Activated T-helper 17 cell treated with anti-CD3 and anti-CD28 coated beads, Interleukin-2, amount 50 U/mL, for 72 hours (primary cell): ENCODE data around the gene ABLIM2. TPM values are rescaled to one million over a fixed set of nuclear protein-coding genes. Genes with fewer than 3 reads are reported as not detected.

Experiments
- ATAC-seq: fragments of 150-1000 bp; cut with Tn5 transposase; replicated peaks from 2 replicates; pipeline ENCODE4 v1.10.0; 2021; ENCODE audit warnings: mild to moderate bottlenecking, moderate library complexity
- H3K27ac Mint-ChIP-seq: one replicate; pipeline ENCODE4 v1.8.0; 2022; ENCODE audit warnings: mixed read lengths
- H3K27me3 Mint-ChIP-seq: one replicate; pipeline ENCODE4 v1.8.0; 2022; ENCODE audit warnings: mixed read lengths
- H3K36me3 Mint-ChIP-seq: one replicate; pipeline ENCODE4 v1.8.0; 2022; ENCODE audit warnings: low read depth, mild to moderate bottlenecking, mixed read lengths
- H3K4me1 Mint-ChIP-seq: one replicate; pipeline ENCODE4 v1.8.0; 2022; ENCODE audit warnings: mixed read lengths
- H3K4me3 Mint-ChIP-seq: one replicate; pipeline ENCODE4 v1.8.0; 2022; ENCODE audit warnings: mild to moderate bottlenecking, mixed read lengths
- H3K9me3 Mint-ChIP-seq: one replicate; pipeline ENCODE4 v1.8.0; 2022; ENCODE audit warnings: mixed read lengths
- total RNA-seq, 2 donors: library from RNA; stranded (reverse); gene quantifications; one replicate each; pipeline ENCODE4 v1.2.3, GENCODE V29; 2022

Gene ABLIM2
- total RNA-seq, 2 donors from 2014 or later: 0.53 to 0.82 TPM

DNA sequence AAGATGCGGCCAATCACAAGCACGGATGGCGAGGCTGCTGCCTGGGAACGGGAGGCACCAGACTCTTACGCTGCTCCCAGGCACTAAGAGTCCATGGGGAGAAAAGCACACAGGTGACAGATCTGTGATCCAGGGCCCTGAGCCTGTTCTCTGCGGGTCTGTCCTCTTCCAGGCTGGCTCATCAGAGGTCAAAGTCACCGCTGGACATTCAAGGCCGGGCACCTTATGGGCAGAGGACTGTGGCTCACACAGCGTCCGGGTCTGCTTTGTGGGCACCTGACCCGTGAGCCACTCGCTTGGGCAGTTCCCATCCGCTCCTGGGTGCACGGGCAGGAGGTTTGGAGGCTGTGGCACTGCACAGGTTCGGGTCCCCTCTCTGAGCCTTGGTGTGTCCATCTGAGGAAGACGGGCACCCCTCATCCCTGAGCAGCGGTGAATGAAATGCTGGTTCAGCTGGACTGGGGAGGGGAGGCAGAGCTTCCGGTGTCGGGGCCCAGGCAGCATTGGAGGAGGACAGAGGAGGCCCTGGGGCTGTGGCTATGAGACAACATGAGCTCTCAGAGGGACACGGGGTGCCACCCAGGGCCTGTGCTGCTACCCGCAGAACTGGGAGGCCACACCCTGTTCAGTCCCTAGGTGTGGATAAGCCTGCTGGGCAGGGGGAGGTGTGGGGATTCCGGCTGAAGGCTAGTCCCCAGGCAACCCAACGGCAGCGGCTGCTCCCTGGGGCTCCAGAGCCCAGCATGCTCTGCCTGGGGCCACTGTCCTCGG, 157.7 kb downstream of the ABLIM2 start:
- no peaks in the 10 kb centered on the region for H3K9me3 Mint-ChIP-seq
- no peaks in the 10 kb centered on the region for H3K27me3 Mint-ChIP-seq
- no peaks in the 10 kb centered on the region for H3K36me3 Mint-ChIP-seq
- ATAC-seq: no peak
- H3K4me3 Mint-ChIP-seq: no peak overlapping the region
- H3K27ac Mint-ChIP-seq: no peak overlapping the region
- no peaks in the 10 kb centered on the region for H3K4me1 Mint-ChIP-seq

DNA sequence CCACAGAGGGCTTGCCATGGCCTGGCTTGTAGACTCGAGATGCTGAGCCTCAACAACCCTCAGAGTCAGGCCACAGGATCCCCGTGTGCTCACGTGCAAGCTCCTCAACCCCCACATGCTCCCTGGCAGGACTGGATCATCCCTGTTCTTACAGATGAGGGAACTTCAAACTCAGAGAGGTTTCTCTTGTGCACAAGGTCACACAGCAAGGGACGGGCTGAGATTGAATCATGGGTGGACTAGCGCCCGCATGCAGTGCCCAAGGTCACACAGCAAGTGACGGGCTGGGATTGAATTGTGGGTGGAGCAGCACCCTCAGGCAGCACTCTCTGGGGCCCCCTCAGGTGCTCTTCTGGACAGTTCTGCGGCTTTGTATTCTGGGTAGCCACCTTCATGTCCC, 158.4 kb downstream of the ABLIM2 start:
- ATAC-seq: no peak
- Mint-ChIP-seq H3K36me3 (no peaks in the 10 kb centered on the region), H3K27ac (no peak overlapping the region), H3K4me1 (no peaks in the 10 kb centered on the region), H3K9me3 (no peaks in the 10 kb centered on the region), H3K27me3 (no peaks in the 10 kb centered on the region), H3K4me3 (no peak overlapping the region)

DNA sequence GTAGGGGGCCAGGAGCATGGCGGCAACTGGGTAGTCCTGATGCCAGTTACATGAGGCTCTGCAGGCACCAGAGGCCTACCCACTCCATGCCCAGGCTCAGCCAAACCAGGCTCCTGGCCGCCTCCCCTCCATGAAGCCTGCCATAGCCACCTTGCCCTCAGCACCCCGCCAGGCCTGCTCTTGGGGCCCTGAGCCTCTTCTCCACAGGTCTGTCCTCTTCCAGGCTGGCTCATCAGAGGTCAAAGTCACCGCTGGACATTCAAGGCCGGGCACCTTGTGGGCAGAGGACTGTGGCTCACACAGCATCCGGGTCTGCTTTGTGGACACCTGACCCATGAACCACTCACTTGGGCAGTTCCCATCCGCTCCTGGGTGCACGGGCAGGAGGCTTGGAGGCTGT, 158.9 kb downstream of the ABLIM2 start:
- H3K4me1 Mint-ChIP-seq: no peaks in the 10 kb centered on the region
- H3K36me3 Mint-ChIP-seq: no peaks in the 10 kb centered on the region
- no peak overlapping the region for H3K4me3 Mint-ChIP-seq
- H3K27ac Mint-ChIP-seq: no peak overlapping the region
- no peak for ATAC-seq
- no peaks in the 10 kb centered on the region for H3K9me3 Mint-ChIP-seq
- H3K27me3 Mint-ChIP-seq: no peaks in the 10 kb centered on the region

DNA sequence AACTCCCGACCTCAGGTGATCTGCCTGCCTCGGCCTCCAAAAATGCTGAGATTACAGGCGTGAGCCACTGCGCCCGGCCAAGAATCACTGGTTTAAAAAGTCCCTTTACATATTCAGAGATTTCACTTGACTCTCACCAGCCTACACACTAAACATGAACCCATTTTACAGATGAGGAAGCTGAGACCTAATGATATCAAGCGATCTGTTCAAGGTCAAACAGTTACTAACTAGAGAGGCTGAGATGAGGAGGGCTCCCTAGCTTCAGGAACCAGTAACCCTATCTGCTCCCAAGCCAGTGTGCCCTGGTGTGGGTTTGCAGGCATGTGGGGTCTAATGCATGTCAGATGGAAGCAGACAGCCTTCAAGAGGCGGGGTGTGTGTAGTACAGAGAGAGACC, 159.3 kb downstream of the ABLIM2 start:
- no peak for ATAC-seq
- no peaks in the 10 kb centered on the region for H3K9me3 Mint-ChIP-seq
- no peaks in the 10 kb centered on the region for H3K27me3 Mint-ChIP-seq
- no peak overlapping the region for H3K27ac Mint-ChIP-seq
- H3K4me1 Mint-ChIP-seq: no peaks in the 10 kb centered on the region
- no peaks in the 10 kb centered on the region for H3K36me3 Mint-ChIP-seq
- H3K4me3 Mint-ChIP-seq: no peak overlapping the region

DNA sequence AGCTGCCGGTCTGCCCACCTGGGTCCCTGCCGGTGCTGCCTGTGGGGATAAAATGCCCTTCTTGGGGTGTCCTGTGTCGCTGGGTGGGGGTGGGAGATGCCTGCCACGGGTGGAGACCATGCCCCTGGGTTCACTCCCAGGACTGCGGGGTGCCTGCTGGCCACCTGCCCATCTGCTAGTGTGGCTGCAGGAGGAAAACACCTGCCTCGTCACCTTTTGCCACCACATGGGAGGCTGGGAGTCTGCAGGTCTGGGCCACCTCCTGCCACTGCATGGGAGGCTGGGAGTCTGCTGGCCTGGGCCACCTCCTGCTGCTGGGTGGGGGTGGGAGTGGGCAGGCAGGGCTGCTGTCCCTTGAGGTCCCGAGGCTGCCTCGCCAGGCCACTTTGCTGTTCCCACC, 160.2 kb downstream of the ABLIM2 start:
- Mint-ChIP-seq H3K36me3 (no peaks in the 10 kb centered on the region), H3K4me3 (no peak overlapping the region), H3K9me3 (no peaks in the 10 kb centered on the region), H3K4me1 (no peaks in the 10 kb centered on the region), H3K27ac (no peak overlapping the region), H3K27me3 (no peaks in the 10 kb centered on the region)
- ATAC-seq: no peak

DNA sequence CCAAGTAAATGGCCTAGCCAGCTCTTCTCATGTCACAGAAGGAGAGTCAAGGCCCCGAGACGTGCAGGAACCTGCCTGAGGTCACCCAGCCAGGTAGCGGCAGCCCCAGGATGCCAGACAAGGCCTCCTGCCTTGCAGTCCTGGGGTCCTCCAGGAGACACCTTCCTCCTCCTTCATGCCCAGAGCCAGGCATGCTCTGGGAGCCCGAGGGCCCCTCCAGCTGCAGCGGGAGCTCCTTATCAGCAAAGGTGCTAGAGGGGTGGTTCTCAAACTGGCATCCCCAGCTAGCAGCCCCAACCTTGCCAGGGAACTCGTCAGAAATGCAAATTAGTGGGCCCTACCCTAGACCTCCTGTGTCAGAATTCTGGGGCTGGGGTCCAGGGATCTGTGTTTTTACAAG, 162.7 kb downstream of the ABLIM2 start:
- ATAC-seq: no peak
- no peaks in the 10 kb centered on the region for H3K9me3 Mint-ChIP-seq
- H3K4me1 Mint-ChIP-seq: no peaks in the 10 kb centered on the region
- H3K4me3 Mint-ChIP-seq: no peak overlapping the region
- no peak overlapping the region for H3K27ac Mint-ChIP-seq
- no peaks in the 10 kb centered on the region for H3K27me3 Mint-ChIP-seq
- H3K36me3 Mint-ChIP-seq: no peaks in the 10 kb centered on the region

DNA sequence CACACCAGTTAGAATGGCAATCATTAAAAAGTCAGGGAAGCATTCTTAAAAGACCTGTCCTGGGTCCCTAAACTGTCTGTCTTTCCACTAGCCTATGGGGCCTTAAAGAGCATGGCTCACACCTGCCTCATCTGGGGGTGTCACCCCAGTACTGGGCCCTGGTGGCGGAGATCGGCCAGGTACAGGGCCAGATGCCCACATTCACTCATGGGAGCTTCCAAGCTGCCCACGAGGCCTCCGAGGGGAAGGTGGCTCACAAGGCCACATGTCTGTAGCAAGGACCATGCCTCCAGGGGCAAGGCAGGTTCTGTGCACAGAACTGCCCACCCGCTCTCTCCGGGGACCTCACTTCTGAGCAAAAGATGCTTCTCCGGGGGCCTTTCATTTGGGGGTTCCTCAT, 163.5 kb downstream of the ABLIM2 start:
- Mint-ChIP-seq H3K36me3 (no peaks in the 10 kb centered on the region), H3K9me3 (no peaks in the 10 kb centered on the region), H3K27me3 (no peaks in the 10 kb centered on the region), H3K27ac (no peak overlapping the region), H3K4me3 (no peak overlapping the region), H3K4me1 (no peaks in the 10 kb centered on the region)
- no peak for ATAC-seq

DNA sequence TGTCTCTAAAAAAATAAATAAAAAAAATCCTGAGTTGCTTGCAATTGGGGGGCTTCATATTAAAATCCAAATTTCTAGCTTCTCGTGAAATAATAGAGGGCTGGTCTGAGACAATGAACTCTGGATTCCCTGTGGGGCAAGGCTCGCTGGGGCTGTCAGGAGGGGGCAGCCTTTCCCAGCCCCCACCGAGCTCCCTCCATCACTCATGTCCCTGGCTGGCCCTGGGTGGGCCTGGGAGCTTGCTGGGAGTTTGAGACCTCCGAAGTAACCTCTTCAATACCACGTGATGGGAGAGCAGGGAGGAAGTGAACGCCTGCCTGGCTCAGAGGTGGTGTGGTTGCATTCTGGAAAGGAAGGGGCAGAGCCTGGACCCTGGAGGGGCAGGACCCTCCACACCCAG, 164.9 kb downstream of the ABLIM2 start:
- Mint-ChIP-seq H3K9me3 (no peaks in the 10 kb centered on the region), H3K27me3 (no peaks in the 10 kb centered on the region), H3K36me3 (no peaks in the 10 kb centered on the region), H3K27ac (no peak overlapping the region), H3K4me1 (no peaks in the 10 kb centered on the region), H3K4me3 (no peak overlapping the region)
- ATAC-seq: no peak

DNA sequence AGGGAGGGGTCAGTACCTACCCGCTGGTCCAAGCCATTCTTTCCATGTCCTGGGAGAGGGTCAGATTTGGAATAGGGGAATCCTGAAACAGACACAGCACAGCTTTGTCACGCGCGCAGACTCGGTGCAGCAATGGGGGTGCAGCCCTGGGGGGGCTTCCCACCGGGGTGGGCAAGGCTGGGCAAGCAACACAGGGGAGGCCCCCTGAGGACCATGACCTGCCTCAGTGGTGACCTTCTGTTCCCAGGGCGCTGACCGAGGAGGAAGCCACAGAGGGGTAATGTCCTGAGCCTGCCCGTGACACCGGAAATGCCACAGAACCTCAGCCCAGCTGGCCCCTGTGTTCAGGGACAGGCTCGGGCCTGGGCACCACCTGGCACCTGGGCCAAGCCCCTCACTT, 165.8 kb downstream of the ABLIM2 start:
- H3K27ac Mint-ChIP-seq: no peak overlapping the region
- ATAC-seq: no peak
- no peak overlapping the region for H3K4me3 Mint-ChIP-seq

DNA sequence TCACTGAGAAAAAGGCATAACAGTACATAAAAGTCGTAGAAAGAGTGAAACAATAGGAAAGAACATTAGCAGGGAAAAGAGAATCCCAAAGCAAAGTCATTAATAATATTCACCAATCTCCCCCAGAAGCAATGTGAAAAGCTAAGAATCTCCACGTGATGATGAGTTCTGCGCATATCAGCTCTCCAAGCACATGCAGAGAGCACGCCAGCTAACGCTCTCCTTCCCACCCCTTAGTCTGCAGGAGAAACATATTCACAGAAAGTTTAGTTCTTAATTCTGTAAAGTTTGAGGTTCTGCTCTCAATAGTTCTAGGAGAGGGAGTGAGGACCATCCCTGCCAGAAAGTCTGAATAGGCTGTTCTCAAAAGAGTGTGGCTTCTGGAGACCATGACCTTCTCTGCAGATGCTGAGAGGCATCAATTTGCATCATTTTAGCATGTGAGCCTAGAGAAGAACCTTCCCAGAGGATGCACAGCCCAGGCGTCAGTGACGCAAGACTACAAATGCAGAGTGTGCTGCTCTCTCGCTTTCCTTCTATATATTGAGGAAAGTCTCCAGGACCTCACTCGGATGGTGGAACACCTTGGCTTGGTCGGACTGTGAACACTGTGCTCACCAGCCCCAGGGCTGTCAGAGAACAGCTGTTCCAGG, 167.7 kb downstream of the ABLIM2 start:
- H3K4me1 Mint-ChIP-seq: no peaks in the 10 kb centered on the region
- no peak overlapping the region for H3K27ac Mint-ChIP-seq
- H3K4me3 Mint-ChIP-seq: no peak overlapping the region
- H3K27me3 Mint-ChIP-seq: no peaks in the 10 kb centered on the region
- no peaks in the 10 kb centered on the region for H3K9me3 Mint-ChIP-seq
- no peak for ATAC-seq
- no peaks in the 10 kb centered on the region for H3K36me3 Mint-ChIP-seq

More for the DNA sequence above, 165.8 kb downstream of the ABLIM2 start:
- H3K27me3 Mint-ChIP-seq: no peaks in the 10 kb centered on the region
- no peaks in the 10 kb centered on the region for H3K4me1 Mint-ChIP-seq
- no peaks in the 10 kb centered on the region for H3K9me3 Mint-ChIP-seq
- no peaks in the 10 kb centered on the region for H3K36me3 Mint-ChIP-seq

DNA sequence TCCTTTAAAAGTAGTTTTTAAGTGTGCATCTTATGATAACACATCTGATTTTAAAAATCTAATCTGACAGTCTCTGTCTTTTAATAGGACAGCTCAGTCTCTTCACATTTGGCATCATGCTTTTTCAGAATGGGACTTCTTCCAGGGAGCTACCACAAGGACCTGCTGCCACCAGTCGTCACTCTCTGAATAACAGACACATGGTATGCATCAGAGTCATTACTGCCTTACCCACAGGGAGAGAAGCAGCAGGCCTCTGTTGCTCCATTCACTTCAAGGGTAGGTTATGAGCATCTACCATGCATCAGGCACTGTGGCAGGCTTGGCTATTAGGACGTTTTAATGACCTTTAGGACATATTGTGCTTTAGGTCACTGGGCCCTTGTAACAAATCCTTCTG, 169.0 kb downstream of the ABLIM2 start:
- Mint-ChIP-seq H3K36me3 (no peaks in the 10 kb centered on the region), H3K4me1 (no peaks in the 10 kb centered on the region), H3K9me3 (no peaks in the 10 kb centered on the region), H3K4me3 (no peak overlapping the region), H3K27ac (no peak overlapping the region), H3K27me3 (no peaks in the 10 kb centered on the region)
- ATAC-seq: no peak

DNA sequence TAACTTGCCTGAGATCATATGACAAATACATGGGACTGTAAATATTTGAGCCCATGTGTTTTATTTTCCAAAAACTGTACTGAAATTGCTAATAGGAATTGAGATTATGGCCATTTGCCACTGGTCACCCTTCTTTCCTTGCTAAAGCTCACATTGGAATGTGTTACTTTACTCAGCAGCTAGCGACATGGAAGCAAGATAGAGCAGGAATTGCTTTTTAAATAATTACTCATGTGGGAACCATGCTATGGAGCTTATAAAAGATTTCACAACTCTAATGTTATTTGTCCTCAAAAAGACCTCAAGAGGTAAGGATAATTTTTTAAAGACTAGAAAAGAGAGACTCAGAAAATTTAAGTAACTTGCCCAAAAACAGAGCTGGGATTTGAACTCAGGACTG, 170.2 kb downstream of the ABLIM2 start:
- H3K4me3 Mint-ChIP-seq: no peak overlapping the region
- H3K27ac Mint-ChIP-seq: no peak overlapping the region
- H3K27me3 Mint-ChIP-seq: no peaks in the 10 kb centered on the region
- no peaks in the 10 kb centered on the region for H3K9me3 Mint-ChIP-seq
- no peaks in the 10 kb centered on the region for H3K4me1 Mint-ChIP-seq
- ATAC-seq: no peak
- no peaks in the 10 kb centered on the region for H3K36me3 Mint-ChIP-seq

DNA sequence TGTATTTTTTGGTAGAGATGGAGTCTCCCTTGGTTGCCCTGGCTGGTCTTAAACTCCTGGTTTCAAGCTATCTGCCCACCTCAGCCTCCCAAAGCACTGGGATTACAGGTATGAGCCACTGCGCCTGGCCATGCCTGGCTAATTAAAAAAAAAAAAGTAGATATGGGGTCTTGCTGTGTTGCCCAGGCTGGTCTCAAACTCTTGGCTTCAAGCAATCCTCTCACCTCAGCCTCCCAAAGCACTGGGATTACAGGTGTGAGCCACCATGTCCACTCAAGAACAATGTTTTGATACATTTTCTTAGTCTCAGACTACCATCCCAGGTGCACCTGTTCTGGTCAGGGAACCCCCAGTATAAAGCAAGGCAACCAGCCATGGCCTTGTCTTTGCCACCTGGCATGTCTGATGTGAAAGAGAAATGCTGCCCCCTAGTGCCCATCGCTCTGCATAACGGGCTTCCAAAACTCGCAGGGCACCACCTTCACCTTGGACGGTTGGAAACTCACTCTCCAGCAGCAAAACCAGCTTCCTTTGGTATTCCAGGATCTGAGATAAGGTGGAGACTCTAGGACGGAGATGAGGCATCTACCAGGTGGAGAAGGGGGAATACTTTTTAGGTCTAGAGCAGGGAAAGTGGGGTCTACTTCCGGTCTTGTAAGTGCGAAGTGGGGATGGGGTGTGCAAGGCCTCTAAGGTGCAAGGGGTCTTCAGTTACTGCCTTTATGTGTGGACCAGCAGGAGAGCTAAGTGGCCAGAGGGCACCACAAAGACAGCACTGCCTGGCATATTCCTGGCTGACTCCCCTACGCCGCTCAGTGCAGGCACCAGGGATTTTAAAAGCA, 171.2 kb downstream of the ABLIM2 start:
- no peaks in the 10 kb centered on the region for H3K9me3 Mint-ChIP-seq
- H3K4me1 Mint-ChIP-seq: no peaks in the 10 kb centered on the region
- H3K27me3 Mint-ChIP-seq: no peaks in the 10 kb centered on the region
- H3K36me3 Mint-ChIP-seq: no peaks in the 10 kb centered on the region
- H3K27ac Mint-ChIP-seq: no peak overlapping the region
- H3K4me3 Mint-ChIP-seq: no peak overlapping the region
- ATAC-seq: peak; percentile 88

DNA sequence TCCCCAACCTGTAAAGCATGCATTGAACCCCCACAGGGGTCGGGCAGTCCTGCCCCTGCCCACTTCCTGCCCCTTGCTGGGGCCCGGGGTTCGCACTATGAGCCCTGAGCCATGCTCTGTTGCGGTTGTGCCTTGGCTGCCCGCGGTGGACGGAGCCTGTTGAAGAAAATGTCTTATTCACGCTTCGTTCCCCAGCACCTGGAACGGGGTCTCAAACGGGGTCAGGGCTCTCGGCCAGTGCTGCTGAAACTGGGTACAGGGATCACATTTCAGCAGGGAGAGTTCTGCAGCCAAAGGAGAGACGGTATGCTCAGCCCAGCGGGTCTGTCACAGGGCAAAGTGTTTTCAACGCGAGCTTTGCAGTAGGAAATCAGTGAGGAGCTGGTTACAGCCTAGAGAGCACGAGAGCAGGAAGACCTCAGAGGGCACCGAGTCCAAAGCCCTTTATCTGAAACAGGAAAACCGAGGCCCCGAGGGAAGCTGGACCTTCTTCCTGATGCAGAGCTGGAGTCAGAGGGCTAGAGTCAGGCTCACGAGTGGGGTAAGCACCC, 172.6 kb downstream of the ABLIM2 start:
- Mint-ChIP-seq H3K27ac (no peak overlapping the region), H3K4me1 (no peaks in the 10 kb centered on the region), H3K36me3 (no peaks in the 10 kb centered on the region), H3K27me3 (no peaks in the 10 kb centered on the region), H3K9me3 (no peaks in the 10 kb centered on the region), H3K4me3 (no peak overlapping the region)
- no peak for ATAC-seq
